OCI-LY1 (cell line): ENCODE results near the gene CLEC1B.

ENCODE experiments used
- EZH2 ChIP-seq: fragments of 200-600 bp; sonication (generic), shearing (Covaris generic); IDR thresholded peaks from 2 replicates; pipeline ENCODE4 v1.8.0; 2017; ENCODE audit warnings: borderline replicate concordance, mixed run types, mild to moderate bottlenecking, antibody characterized with exemption, low read length, moderate library complexity, mixed read lengths
- TF ChIP-seq, protein P1 (sequence below): fragments of 200-600 bp; sonication (generic), shearing (Covaris generic); IDR thresholded peaks from 2 replicates; pipeline ENCODE4 v1.5.1; 2017; ENCODE audit warnings: mild to moderate bottlenecking, antibody characterized with exemption, low read length, moderate library complexity, mixed read lengths

DNA sequence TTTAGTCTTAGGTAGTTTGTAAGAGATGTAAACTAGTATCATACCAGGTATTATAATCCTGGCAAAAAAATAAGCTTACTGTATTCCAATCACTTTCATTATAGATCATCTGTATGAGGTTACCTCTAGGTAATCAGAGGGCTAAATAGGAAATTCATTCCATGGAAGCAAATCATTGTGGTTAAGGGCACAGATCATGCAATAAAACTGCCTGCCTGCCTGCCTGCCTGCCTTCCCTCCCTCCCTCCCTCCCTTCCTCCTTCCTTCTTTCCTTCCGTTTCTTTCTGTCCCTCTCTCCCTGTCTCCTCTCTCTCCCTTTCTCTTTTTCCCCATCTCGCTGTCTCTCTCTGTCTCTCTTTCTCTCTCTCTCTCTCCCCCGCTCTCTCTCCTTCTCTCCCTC lies 28.4 kb upstream of the CLEC1B start:
- TF ChIP-seq, protein P1, sequence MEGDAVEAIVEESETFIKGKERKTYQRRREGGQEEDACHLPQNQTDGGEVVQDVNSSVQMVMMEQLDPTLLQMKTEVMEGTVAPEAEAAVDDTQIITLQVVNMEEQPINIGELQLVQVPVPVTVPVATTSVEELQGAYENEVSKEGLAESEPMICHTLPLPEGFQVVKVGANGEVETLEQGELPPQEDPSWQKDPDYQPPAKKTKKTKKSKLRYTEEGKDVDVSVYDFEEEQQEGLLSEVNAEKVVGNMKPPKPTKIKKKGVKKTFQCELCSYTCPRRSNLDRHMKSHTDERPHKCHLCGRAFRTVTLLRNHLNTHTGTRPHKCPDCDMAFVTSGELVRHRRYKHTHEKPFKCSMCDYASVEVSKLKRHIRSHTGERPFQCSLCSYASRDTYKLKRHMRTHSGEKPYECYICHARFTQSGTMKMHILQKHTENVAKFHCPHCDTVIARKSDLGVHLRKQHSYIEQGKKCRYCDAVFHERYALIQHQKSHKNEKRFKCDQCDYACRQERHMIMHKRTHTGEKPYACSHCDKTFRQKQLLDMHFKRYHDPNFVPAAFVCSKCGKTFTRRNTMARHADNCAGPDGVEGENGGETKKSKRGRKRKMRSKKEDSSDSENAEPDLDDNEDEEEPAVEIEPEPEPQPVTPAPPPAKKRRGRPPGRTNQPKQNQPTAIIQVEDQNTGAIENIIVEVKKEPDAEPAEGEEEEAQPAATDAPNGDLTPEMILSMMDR: no peak
- TF ChIP-seq EZH2: no peak
